GM18498 (cell line): Measurements from ENCODE around the gene ZNF75A.
"Not testable (repeated sequence)": the region's sequence is repeated elsewhere in the genome, so short reads cannot be mapped to it uniquely, and the experiment has no call there.

Experiments used
- ATAC-seq: cut with Tn5 transposase; IDR thresholded peaks from one replicate; pipeline ENCODE4 v1.9.1; 2021; ENCODE audit warnings: mild to moderate bottlenecking, moderate library complexity; ENCODE audit not compliant: unreplicated experiment

ZNF75A gene

GRCh38 chr16:3305109-3306068, at the start of gene ZNF75A, which contains the start of gene TIGD7:
TSS of gene ZNF75A (plus strand) at chr16:3305497. CDS start at chr16:3308429, 2,932 bp downstream.
TSS of gene TIGD7 (minus strand) at chr16:3305430. CDS start at chr16:3300614, 4,816 bp downstream.
- ATAC-seq = peak; percentile 94

GRCh38 chr16:3256146-3256865, 49.0 kb upstream of the ZNF75A start, which contains the start of gene MEFV:
TSS of gene MEFV (minus strand) at chr16:3256633. CDS start at chr16:3256587, 46 bp downstream.
- ATAC-seq = no peak

- ATAC-seq = no peak
Measured at GRCh38 chr16:3256866-3257465, 48.3 kb upstream of the ZNF75A start.

DNA sequence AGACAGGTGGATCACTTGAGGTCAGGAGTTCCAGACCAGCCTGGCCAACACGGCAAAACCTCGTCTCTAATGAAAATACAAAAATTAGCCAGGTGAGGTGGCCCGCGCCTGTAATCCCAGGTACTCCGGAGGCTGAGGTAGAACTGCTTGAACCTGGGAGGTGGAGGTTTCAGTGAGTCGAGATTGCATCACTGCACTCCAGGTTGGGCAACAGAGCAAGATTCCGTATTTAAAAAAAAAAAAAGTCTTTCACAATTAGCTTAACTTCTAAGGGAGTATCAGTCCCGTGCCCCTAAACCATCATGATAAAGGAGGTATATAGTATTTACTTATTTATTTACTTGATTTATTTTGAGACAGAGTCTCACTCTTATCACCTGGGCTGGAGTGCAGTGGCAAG, 45.5 kb upstream of the ZNF75A start:
- ATAC-seq = no peak

GRCh38 chr16:3262517-3262916, 42.8 kb upstream of the ZNF75A start:
- ATAC-seq = no peak

DNA sequence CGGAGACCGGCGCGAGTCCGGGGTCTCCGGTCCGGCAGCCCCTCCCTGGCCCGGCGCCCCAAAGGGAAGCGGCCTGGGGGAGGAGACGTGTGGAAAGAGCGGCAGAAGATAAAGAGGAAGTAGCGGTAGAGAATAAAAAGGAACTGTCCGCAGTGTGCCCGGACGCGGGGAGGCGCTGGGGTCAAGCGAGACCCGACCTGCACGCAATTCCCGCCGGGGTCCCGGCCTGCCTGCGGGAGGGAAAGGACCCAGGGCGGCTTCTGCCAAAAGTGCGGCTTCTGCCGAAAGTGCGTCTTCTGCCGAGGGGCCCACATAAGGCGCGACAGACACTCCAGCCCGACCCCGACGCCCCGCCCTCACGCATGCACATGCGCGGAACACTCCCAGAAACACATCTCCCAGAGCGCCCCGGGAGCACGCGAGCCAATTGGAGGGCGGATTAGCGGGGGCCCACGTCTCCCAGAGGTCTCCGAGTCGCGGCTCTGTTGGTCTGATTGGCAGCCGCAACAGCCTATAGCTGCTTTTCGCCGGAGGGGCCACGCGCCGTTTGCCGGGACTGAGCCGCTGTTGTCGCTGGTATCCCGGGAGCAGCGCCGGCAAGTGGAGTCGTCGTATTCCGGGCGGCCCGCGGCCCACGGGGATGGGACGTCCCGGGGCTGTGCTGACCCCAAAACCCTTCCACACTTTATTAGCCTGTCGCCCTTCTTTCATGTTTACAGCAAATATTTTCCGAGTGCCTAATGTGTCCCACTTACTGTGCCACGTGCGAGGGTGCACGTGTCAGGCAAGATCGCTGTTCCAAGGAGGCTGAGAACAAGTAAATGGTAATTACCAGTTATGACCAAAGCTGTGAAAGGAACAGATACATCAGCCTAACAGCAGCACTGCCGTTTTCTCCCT, 40.9 kb upstream of the ZNF75A start:
- ATAC-seq = peak; percentile 84

DNA sequence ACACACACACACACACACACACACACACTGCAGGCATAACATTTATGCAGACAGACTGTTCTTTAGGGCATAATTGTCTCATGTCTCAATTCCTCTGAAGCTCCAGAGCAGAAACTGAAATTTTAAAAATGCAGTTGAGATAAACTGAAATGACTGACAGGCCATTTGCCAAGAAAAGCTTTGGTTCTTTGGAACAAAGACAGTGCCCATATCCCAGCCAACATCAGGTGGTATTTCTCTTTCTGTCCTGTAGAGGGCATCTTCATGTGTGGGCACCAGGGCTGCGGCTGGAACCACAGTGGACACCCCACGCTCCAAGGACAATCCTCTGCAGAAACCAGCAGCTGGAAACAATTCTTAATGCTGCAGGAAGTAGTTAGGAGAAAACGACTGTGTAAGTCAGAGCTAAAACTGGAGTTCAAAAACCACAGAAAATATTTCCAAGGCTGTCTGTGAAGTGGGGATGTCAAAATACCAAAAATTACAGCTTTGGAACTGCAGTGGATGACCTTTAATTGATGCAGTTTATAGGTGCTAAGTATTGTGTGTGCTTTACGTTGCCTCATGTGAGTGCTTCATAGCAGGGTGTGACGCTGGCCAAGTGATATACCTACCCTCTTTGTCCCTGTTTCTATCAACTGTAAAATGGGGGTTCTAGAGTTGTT, 38.3 kb upstream of the ZNF75A start:
- ATAC-seq = no peak

GRCh38 chr16:3268294-3268693, 37.0 kb upstream of the ZNF75A start:
- ATAC-seq = no peak

GRCh38 chr16:3270718-3271117, 34.6 kb upstream of the ZNF75A start:
- not testable (repeated sequence) for ATAC-seq

- ATAC-seq = not testable (repeated sequence)
Measured at GRCh38 chr16:3271281-3271680, 34.0 kb upstream of the ZNF75A start.

- no peak for ATAC-seq
Measured at GRCh38 chr16:3274490-3274889, 30.8 kb upstream of the ZNF75A start.

DNA sequence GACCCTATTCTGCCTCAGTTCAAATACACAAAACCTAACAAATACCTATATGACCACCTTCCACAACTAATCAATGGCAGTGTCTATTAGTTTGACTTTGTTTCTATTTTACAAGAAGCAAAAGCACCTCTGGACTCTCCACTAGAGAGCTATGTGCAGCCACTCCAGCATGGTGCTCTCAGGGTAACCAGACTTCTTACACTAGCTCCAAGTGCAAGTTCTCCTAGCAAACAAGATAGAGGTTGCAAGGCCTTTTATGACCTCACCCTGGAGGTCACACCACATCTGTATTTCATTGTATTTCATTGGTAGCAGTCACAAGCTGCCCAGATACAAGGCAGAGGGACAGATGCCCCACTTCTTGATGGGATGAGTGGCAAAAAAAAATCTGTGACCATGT, 30.4 kb upstream of the ZNF75A start:
- ATAC-seq = no peak

- ATAC-seq = no peak
Measured at GRCh38 chr16:3276679-3277078, 28.6 kb upstream of the ZNF75A start.

GRCh38 chr16:3281222-3281820, 24.0 kb upstream of the ZNF75A start:
- ATAC-seq = no peak

GRCh38 chr16:3282103-3282729, 23.1 kb upstream of the ZNF75A start:
- peak; percentile 36 for ATAC-seq

GRCh38 chr16:3282730-3283542, 22.4 kb upstream of the ZNF75A start, which contains the start of gene ZNF263:
TSS of gene ZNF263 (plus strand) at chr16:3283491. CDS start at chr16:3283819, 328 bp downstream.
- peak; percentile 78 for ATAC-seq

DNA sequence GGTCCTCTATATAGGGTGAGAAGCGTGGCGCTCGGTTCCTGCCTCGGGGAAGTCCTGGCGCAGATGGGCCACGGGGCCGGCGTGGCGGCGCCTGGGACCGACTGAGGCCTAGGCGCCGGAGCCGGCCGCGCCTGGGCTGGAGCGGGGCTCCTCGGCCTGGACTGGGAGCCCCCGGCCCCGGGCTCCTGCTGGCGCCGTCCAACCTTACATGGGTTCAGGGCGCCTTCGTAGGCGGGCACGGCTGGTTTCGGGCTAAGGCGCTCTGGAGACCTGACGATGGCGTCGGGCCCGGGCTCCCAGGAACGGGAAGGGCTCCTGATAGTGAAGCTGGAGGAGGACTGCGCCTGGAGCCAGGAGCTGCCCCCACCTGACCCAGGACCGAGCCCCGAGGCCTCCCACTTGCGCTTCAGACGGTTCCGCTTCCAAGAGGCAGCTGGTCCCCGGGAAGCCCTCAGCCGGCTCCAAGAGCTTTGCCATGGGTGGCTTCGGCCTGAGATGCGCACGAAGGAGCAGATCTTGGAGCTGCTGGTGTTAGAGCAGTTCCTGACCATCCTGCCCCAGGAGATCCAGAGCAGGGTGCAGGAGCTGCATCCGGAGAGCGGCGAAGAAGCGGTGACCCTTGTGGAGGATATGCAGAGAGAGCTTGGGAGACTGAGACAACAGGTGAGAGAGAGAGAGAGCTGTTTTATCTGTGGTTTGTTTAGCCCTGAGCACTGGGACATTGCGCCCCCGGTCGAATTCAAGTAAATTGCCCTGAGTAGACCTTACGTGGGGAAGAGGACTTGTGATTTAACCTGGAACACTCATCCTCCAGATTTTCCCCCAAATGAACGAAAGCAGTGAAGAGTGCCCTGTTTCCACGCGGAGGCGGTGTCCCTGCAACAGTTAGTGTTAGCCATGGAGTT, 21.5 kb upstream of the ZNF75A start:
- ATAC-seq = no peak
